ENCODE measurements around the gene MBNL1. TPM values are rescaled to one million over a fixed set of nuclear protein-coding genes. Genes with fewer than 3 reads are reported as not detected.

Gene MBNL1
- total RNA-seq, 1 experiment from 2014 or later: 117 TPM

DNA sequence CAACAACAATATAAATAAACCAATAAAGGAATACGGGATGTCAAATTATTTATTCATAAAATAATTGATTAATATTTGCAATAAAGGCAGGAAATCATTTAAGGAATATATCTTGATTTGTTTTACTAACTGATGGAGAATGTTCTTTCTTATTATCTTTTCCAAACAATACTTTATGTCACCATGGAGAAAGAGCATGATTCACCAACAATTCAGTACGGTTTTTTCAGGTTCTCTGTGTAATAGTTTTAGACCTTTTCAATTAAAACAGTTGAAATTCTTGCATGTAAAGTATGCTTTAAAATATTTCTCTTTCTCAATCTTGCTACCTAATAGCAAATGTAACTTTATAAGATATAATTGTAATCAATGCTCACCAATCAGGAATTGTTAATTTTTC is 41.7 kb upstream of the MBNL1 start:
- no peak overlapping the region for H3K4me3 ChIP-seq (ENCODE audit: low read depth, low read length, poor library complexity, severe bottlenecking)
- CTCF ChIA-PET: no interaction called here
- H3K27ac ChIP-seq (ENCODE audit: low read depth, low read length, poor library complexity, severe bottlenecking): no peak overlapping the region
- no peaks in the 10 kb centered on the region for H3K4me1 ChIP-seq (ENCODE audit: insufficient read depth, low read length, poor library complexity, severe bottlenecking)
- no peaks in the 10 kb centered on the region for H3K9me3 ChIP-seq (ENCODE audit: low read depth, low read length, poor library complexity, severe bottlenecking)
- no peaks in the 10 kb centered on the region for H3K36me3 ChIP-seq (ENCODE audit: insufficient read depth, low read length, poor library complexity, severe bottlenecking)
- TF ChIP-seq, protein P1, sequence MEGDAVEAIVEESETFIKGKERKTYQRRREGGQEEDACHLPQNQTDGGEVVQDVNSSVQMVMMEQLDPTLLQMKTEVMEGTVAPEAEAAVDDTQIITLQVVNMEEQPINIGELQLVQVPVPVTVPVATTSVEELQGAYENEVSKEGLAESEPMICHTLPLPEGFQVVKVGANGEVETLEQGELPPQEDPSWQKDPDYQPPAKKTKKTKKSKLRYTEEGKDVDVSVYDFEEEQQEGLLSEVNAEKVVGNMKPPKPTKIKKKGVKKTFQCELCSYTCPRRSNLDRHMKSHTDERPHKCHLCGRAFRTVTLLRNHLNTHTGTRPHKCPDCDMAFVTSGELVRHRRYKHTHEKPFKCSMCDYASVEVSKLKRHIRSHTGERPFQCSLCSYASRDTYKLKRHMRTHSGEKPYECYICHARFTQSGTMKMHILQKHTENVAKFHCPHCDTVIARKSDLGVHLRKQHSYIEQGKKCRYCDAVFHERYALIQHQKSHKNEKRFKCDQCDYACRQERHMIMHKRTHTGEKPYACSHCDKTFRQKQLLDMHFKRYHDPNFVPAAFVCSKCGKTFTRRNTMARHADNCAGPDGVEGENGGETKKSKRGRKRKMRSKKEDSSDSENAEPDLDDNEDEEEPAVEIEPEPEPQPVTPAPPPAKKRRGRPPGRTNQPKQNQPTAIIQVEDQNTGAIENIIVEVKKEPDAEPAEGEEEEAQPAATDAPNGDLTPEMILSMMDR (conservative IDR thresholded peaks at IDR 0.05; ENCODE audit: low read depth, low read length): no peak
- no peak for TF ChIP-seq EZH2 (IDR thresholded peaks at IDR 0.05; ENCODE audit: borderline replicate concordance, low read depth, low read length, poor library complexity, severe bottlenecking)
- intact Hi-C loops (cut with micrococcal nuclease; ENCODE audit: unreplicated experiment): no loop called here
- BruUV-seq (replicated peaks): no TSS peak
- POLR2A ChIA-PET (ENCODE audit: low non-redundant PET): no interaction called here
- DNase-seq (ENCODE audit: low spot score): no peak
- no peaks in the 10 kb centered on the region for H3K27me3 ChIP-seq (replicated peaks; ENCODE audit: insufficient read depth, low read depth, low read length, poor library complexity)

DNA sequence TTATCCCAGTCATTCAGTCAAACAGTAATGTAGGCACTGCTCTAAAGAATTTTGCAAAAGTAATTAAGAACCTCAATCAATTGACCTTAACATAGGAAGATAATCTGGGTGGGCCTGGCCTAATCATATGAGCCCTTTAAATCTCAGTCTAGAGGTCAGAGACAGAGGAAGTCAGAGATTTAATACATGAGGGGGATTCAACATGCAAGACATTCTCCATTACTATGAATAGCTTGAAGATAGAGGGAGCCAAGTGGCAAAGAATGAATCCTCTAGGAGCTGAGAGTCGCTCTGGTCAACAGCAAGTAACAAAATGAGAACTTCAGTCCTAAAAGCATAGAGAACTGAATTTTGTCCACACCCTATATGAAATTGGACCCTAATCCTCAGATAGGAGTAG is 39.0 kb upstream of the MBNL1 start:
- no peak overlapping the region for H3K27ac ChIP-seq (ENCODE audit: low read depth, low read length, poor library complexity, severe bottlenecking)
- no peaks in the 10 kb centered on the region for H3K36me3 ChIP-seq (ENCODE audit: insufficient read depth, low read length, poor library complexity, severe bottlenecking)
- no TSS peak for BruUV-seq (replicated peaks)
- DNase-seq (ENCODE audit: low spot score): peak; percentile 4
- H3K4me1 ChIP-seq (ENCODE audit: insufficient read depth, low read length, poor library complexity, severe bottlenecking): no peaks in the 10 kb centered on the region
- no peaks in the 10 kb centered on the region for H3K9me3 ChIP-seq (ENCODE audit: low read depth, low read length, poor library complexity, severe bottlenecking)
- POLR2A ChIA-PET (ENCODE audit: low non-redundant PET): no interaction called here
- TF ChIP-seq EZH2 (IDR thresholded peaks at IDR 0.05; ENCODE audit: borderline replicate concordance, low read depth, low read length, poor library complexity, severe bottlenecking): no peak
- TF ChIP-seq, protein P1 (conservative IDR thresholded peaks at IDR 0.05; ENCODE audit: low read depth, low read length): 0 out of 2 replicates have a peak, but pooled peaks have one; percentile 15
- H3K4me3 ChIP-seq (ENCODE audit: low read depth, low read length, poor library complexity, severe bottlenecking): no peak overlapping the region
- intact Hi-C loops (cut with micrococcal nuclease; ENCODE audit: unreplicated experiment): no loop called here
- no peaks in the 10 kb centered on the region for H3K27me3 ChIP-seq (replicated peaks; ENCODE audit: insufficient read depth, low read depth, low read length, poor library complexity)
- CTCF ChIA-PET: no interaction called here

DNA sequence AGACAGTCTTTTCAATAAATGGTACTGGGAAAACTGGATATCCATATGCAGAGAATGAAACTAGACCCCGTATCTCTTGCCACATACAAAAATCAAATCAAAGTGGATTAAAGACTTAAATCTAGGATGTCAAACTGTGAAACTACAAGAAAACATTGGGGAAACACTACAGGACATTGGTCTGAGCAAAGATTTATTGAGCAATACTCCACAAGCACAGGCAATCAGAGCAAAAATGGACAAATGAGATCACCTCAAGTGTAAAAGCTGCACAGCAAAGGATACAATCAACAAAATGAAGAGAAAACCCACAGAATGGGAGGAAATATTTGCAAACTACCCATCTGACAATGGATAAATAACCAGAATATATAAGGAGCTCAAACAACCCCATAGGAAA is 38.4 kb upstream of the MBNL1 start:
- intact Hi-C loops (cut with micrococcal nuclease; ENCODE audit: unreplicated experiment): no loop called here
- TF ChIP-seq, protein P1 (conservative IDR thresholded peaks at IDR 0.05; ENCODE audit: low read depth, low read length): no peak
- no peak for TF ChIP-seq EZH2 (IDR thresholded peaks at IDR 0.05; ENCODE audit: borderline replicate concordance, low read depth, low read length, poor library complexity, severe bottlenecking)
- H3K9me3 ChIP-seq (ENCODE audit: low read depth, low read length, poor library complexity, severe bottlenecking): no peaks in the 10 kb centered on the region
- no peaks in the 10 kb centered on the region for H3K4me1 ChIP-seq (ENCODE audit: insufficient read depth, low read length, poor library complexity, severe bottlenecking)
- BruUV-seq (replicated peaks): no TSS peak
- POLR2A ChIA-PET (ENCODE audit: low non-redundant PET): interaction anchor here (0.6 kb wide), 1 partner anchor 66 kb away, joined by 4 read pairs; no protein-coding TSS in a partner anchor
- no peak for DNase-seq (ENCODE audit: low spot score)
- CTCF ChIA-PET: no interaction called here
- no peaks in the 10 kb centered on the region for H3K27me3 ChIP-seq (replicated peaks; ENCODE audit: insufficient read depth, low read depth, low read length, poor library complexity)
- H3K27ac ChIP-seq (ENCODE audit: low read depth, low read length, poor library complexity, severe bottlenecking): no peak overlapping the region
- no peaks in the 10 kb centered on the region for H3K36me3 ChIP-seq (ENCODE audit: insufficient read depth, low read length, poor library complexity, severe bottlenecking)
- H3K4me3 ChIP-seq (ENCODE audit: low read depth, low read length, poor library complexity, severe bottlenecking): no peak overlapping the region
